H9 (cell line): Measurements from ENCODE around the gene CTF1. TPM values are rescaled to one million over a fixed set of nuclear protein-coding genes. Genes with fewer than 3 reads are reported as not detected.

Experiments used
- DNase-seq: peaks from one replicate; pipeline ENCODE4 v3.0.0-alpha.2; 2017
- H2AFZ ChIP-seq: one replicate; pipeline ENCODE4 v1.6.1; 2013; ENCODE audit warnings: mild to moderate bottlenecking, low read length, control low read depth, moderate library complexity
- H2AK5ac ChIP-seq: 2 replicates; pipeline ENCODE4 v1.6.1; 2013; ENCODE audit warnings: low read length, control low read depth, mixed read lengths; ENCODE audit not compliant: insufficient read length
- H2BK120ac ChIP-seq: one replicate; pipeline ENCODE4 v1.6.1; 2013; ENCODE audit warnings: low read depth, mild to moderate bottlenecking, low read length, control low read depth, inconsistent platforms; ENCODE audit not compliant: poor library complexity, severe bottlenecking
- H2BK12ac ChIP-seq: 2 replicates; pipeline ENCODE4 v1.6.1; 2013; ENCODE audit warnings: low read length, control low read depth, mixed read lengths, low read depth; ENCODE audit not compliant: insufficient read length
- H2BK15ac ChIP-seq: 2 replicates; pipeline ENCODE4 v1.6.1; 2013; ENCODE audit warnings: low read depth, low read length, control low read depth
- H2BK20ac ChIP-seq: one replicate; pipeline ENCODE4 v1.6.1; 2013; ENCODE audit warnings: low read depth, mild to moderate bottlenecking, low read length, control low read depth, inconsistent platforms; ENCODE audit not compliant: poor library complexity, severe bottlenecking
- H2BK5ac ChIP-seq: 2 replicates; pipeline ENCODE4 v1.6.1; 2013; ENCODE audit warnings: low read length, control low read depth, mixed read lengths; ENCODE audit not compliant: insufficient read length
- H3K14ac ChIP-seq: 2 replicates; pipeline ENCODE4 v1.6.1; 2013; ENCODE audit warnings: low read length, control low read depth; ENCODE audit not compliant: insufficient read depth
- H3K18ac ChIP-seq: 2 replicates; pipeline ENCODE4 v1.6.1; 2013; ENCODE audit warnings: low read depth, mild to moderate bottlenecking, mixed read lengths, low read length, control low read depth; ENCODE audit not compliant: insufficient read length
- H3K23ac ChIP-seq: 2 replicates; pipeline ENCODE4 v1.6.1; 2013; ENCODE audit warnings: low read length, control low read depth, mixed read lengths, low read depth; ENCODE audit not compliant: insufficient read length
- H3K23me2 ChIP-seq: 2 replicates; pipeline ENCODE4 v1.6.1; 2013; ENCODE audit warnings: low read depth, mild to moderate bottlenecking, mixed read lengths, low read length, control low read depth; ENCODE audit not compliant: insufficient read length, poor library complexity, severe bottlenecking
- H3K27ac ChIP-seq: 2 replicates; pipeline ENCODE4 v1.5.1; 2013; ENCODE audit warnings: low read length, control low read depth, mixed read lengths, low read depth; ENCODE audit not compliant: insufficient read length
- H3K27me3 ChIP-seq: 2 replicates; pipeline ENCODE4 v1.6.1; 2013; ENCODE audit warnings: low read length, control low read depth, inconsistent platforms; ENCODE audit not compliant: insufficient read depth
- H3K4ac ChIP-seq: 2 replicates; pipeline ENCODE4 v1.6.1; 2013; ENCODE audit warnings: low read depth, mild to moderate bottlenecking, control low read depth, inconsistent platforms, low read length, moderate library complexity
- H3K4me1 ChIP-seq: 2 replicates; pipeline ENCODE4 v1.6.1; 2013; ENCODE audit warnings: low read length, control low read depth, inconsistent platforms; ENCODE audit not compliant: insufficient read depth
- H3K4me2 ChIP-seq: 2 replicates; pipeline ENCODE4 v1.6.1; 2013; ENCODE audit warnings: low read length, control low read depth, mixed read lengths; ENCODE audit not compliant: insufficient read length, insufficient read depth
- H3K56ac ChIP-seq: 2 replicates; pipeline ENCODE4 v1.6.1; 2013; ENCODE audit warnings: low read depth, mild to moderate bottlenecking, mixed read lengths, low read length, control low read depth; ENCODE audit not compliant: insufficient read length
- H3K79me1 ChIP-seq: 2 replicates; pipeline ENCODE4 v1.6.1; 2013; ENCODE audit warnings: low read depth, mild to moderate bottlenecking, moderate library complexity, low read length, control low read depth, inconsistent platforms; ENCODE audit not compliant: insufficient read depth, poor library complexity, severe bottlenecking
- H3K79me2 ChIP-seq: 2 replicates; pipeline ENCODE4 v1.6.1; 2013; ENCODE audit warnings: low read length, control low read depth, inconsistent platforms; ENCODE audit not compliant: insufficient read depth
- H3K9ac ChIP-seq: 2 replicates; pipeline ENCODE4 v1.6.1; 2013; ENCODE audit warnings: low read length, control low read depth, mixed read lengths; ENCODE audit not compliant: insufficient read length; ENCODE audit errors: extremely low read depth
- H3K9me3 ChIP-seq: one replicate; pipeline ENCODE4 v1.6.1; 2013; ENCODE audit warnings: low read depth, low read length, inconsistent platforms; ENCODE audit not compliant: control insufficient read depth
- H3T11ph ChIP-seq: one replicate; pipeline ENCODE4 v1.6.1; 2013; ENCODE audit warnings: mild to moderate bottlenecking, low read length, control low read depth, inconsistent platforms
- H4K20me1 ChIP-seq: one replicate; pipeline ENCODE4 v1.6.1; 2013; ENCODE audit not compliant: control insufficient read depth, insufficient read length, insufficient read depth
- H4K5ac ChIP-seq: 2 replicates; pipeline ENCODE4 v1.6.1; 2013; ENCODE audit warnings: low read depth, mild to moderate bottlenecking, mixed read lengths, low read length, control low read depth; ENCODE audit not compliant: insufficient read length
- H4K8ac ChIP-seq: replicated peaks from 2 replicates; pipeline ENCODE4 v1.6.1; 2013; ENCODE audit warnings: low read length, control low read depth, mixed read lengths, low read depth; ENCODE audit not compliant: insufficient read length
- H4K91ac ChIP-seq: 2 replicates; pipeline ENCODE4 v1.6.1; 2013; ENCODE audit warnings: low read depth, mild to moderate bottlenecking, moderate library complexity, mixed read lengths, low read length, control low read depth; ENCODE audit not compliant: insufficient read length
- H3K27ac Mint-ChIP-seq, 3 experiments: 2 replicates in 2 of 3; 3 replicates in 1 of 3; pipeline ENCODE4 v1.8.0; 2020 to 2021; ENCODE audit warnings: mixed read lengths in 3 of 3, mild to moderate bottlenecking in 1 of 3, moderate library complexity in 1 of 3
- H3K27me3 Mint-ChIP-seq: 2 replicates; pipeline ENCODE4 v1.8.0; 2021; ENCODE audit warnings: low read depth, mild to moderate bottlenecking, moderate library complexity, mixed read lengths
- H3K36me3 Mint-ChIP-seq, 3 experiments: 2 replicates in 2 of 3; 3 replicates in 1 of 3; pipeline ENCODE4 v1.8.0; 2020 to 2021; ENCODE audit warnings: low read depth in 3 of 3, mixed read lengths in 3 of 3; ENCODE audit not compliant: insufficient read depth in 1 of 3
- H3K4me1 Mint-ChIP-seq, 2 experiments: 2 replicates each; pipeline ENCODE4 v1.8.0; 2020; ENCODE audit warnings: mixed read lengths in 2 of 2
- H3K4me3 Mint-ChIP-seq, 2 experiments: 2 replicates in 1 of 2; 3 replicates in 1 of 2; pipeline ENCODE4 v1.8.0; 2020 to 2021; ENCODE audit warnings: mild to moderate bottlenecking in 2 of 2, mixed read lengths in 2 of 2, moderate library complexity in 1 of 2
- H3K9me3 Mint-ChIP-seq, 2 experiments: 2 replicates in 1 of 2; 3 replicates in 1 of 2; pipeline ENCODE4 v1.8.0; 2020; ENCODE audit warnings: mild to moderate bottlenecking in 2 of 2, mixed read lengths in 2 of 2, moderate library complexity in 1 of 2
- WGBS: extraction: QIAGEN DNeasy Blood & Tissue Kit; methylation state at CpG from one replicate; pipeline ENCODE4 v1.1.7; 2013; ENCODE audit warnings: missing lambda C conversion rate, low lambda C conversion rate, mixed read lengths; ENCODE audit not compliant: insufficient read length; ENCODE audit errors: extremely low coverage; 5-methylcytosine and 5-hydroxymethylcytosine counted together
- total RNA-seq: library from RNA; stranded (reverse); gene quantifications from 2 replicates; pipeline ENCODE4 v1.2.1, GENCODE V29; 2021
- TF ChIP-seq, protein P1 (sequence below): fragments of 200-600 bp; sonication (generic); conservative IDR thresholded peaks from 3 replicates; pipeline ENCODE4 v1.8.0; 2021; ENCODE audit warnings: antibody characterized with exemption, mild to moderate bottlenecking

Gene CTF1
- total RNA-seq, 1 experiment from 2014 or later, result 0.72 TPM

DNA sequence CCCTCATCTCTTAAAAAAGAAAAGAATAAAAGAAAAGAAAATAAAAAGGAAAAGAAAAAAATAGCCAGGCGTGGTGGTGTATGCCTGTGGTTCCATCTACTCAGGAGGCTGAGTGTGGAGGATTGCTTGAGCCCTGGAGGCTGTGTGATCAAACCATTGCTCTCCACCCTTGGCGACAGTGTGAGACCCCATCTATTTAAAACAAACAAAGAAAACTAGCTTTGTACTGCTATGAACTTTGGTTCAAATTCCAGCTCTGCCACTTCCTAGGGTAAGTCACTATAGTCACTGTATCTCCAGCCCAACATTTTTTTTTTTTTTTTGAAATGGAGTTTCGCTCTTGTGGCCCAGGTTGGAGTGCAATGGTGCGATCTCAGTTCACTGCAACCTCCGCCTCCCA is 4.2 kb downstream of the CTF1 start:
- H3T11ph ChIP-seq, result no peak overlapping the region

More for the DNA sequence above, 4.2 kb downstream of the CTF1 start:
- H3K9ac ChIP-seq, result no peak overlapping the region
- H2BK12ac ChIP-seq, result no peak overlapping the region
- H4K20me1 ChIP-seq, result peaks cover 2% of the 10 kb centered on the region
- H3K4me1 ChIP-seq, result peaks cover 2% of the 10 kb centered on the region; the same call in 1 of the 2 replicates
- no peak overlapping the region for H3K4ac ChIP-seq
- H3K27ac Mint-ChIP-seq, result no peak overlapping the region
- no peak overlapping the region for H3K4me3 Mint-ChIP-seq
- H4K8ac ChIP-seq, result no peak overlapping the region
- no peak overlapping the region for H3K14ac ChIP-seq
- no peak overlapping the region for H3K18ac ChIP-seq
- H3K23ac ChIP-seq, result no peak overlapping the region
- peaks cover 18 to 21% of the 10 kb centered on the region in 2 experiments for H3K4me1 Mint-ChIP-seq
- H3K36me3 Mint-ChIP-seq, result no peaks in the 10 kb centered on the region
- H3K27me3 ChIP-seq, result no peaks in the 10 kb centered on the region
- peaks cover 0 to 1% of the 10 kb centered on the region in 2 experiments; a peak in 2 of 5 replicates for H3K9me3 Mint-ChIP-seq
- H2BK20ac ChIP-seq, result no peak overlapping the region
- peaks cover 16% of the 10 kb centered on the region for H3K23me2 ChIP-seq
- no peak overlapping the region for H3K4me2 ChIP-seq
- no peak overlapping the region for H4K91ac ChIP-seq
- H3K27me3 Mint-ChIP-seq, result peaks cover 19% of the 10 kb centered on the region
- TF ChIP-seq, protein P1, sequence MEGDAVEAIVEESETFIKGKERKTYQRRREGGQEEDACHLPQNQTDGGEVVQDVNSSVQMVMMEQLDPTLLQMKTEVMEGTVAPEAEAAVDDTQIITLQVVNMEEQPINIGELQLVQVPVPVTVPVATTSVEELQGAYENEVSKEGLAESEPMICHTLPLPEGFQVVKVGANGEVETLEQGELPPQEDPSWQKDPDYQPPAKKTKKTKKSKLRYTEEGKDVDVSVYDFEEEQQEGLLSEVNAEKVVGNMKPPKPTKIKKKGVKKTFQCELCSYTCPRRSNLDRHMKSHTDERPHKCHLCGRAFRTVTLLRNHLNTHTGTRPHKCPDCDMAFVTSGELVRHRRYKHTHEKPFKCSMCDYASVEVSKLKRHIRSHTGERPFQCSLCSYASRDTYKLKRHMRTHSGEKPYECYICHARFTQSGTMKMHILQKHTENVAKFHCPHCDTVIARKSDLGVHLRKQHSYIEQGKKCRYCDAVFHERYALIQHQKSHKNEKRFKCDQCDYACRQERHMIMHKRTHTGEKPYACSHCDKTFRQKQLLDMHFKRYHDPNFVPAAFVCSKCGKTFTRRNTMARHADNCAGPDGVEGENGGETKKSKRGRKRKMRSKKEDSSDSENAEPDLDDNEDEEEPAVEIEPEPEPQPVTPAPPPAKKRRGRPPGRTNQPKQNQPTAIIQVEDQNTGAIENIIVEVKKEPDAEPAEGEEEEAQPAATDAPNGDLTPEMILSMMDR, result no peak
- no peak for DNase-seq
- no peak overlapping the region for H2BK15ac ChIP-seq
- no peaks in the 10 kb centered on the region for H3K9me3 ChIP-seq
- H3K79me1 ChIP-seq, result no peaks in the 10 kb centered on the region
- no peak overlapping the region for H2BK5ac ChIP-seq
- H3K56ac ChIP-seq, result no peak overlapping the region
- no peak overlapping the region for H2AK5ac ChIP-seq
- no peaks in the 10 kb centered on the region for H3K79me2 ChIP-seq
- H2BK120ac ChIP-seq, result no peak overlapping the region
- H3K27ac ChIP-seq, result no peak overlapping the region
- no CpG with 5 or more reads among the region's 5 CpGs for WGBS
- no peak overlapping the region for H2AFZ ChIP-seq
- no peak overlapping the region for H4K5ac ChIP-seq
